Measurements from ENCODE around the gene PIEZO2. TPM values are rescaled to one million over a fixed set of nuclear protein-coding genes. Genes with fewer than 3 reads are reported as not detected.

PIEZO2 gene
- total RNA-seq, 1 experiment from 2014 or later, result 0.57 TPM

- H3K4me3 ChIP-seq (ENCODE audit: low read depth in 2 of 2, low read length in 2 of 2), result no peak overlapping the region
- BruUV-seq (replicated peaks), result no TSS peak
These were observed 27.9 kb downstream of the PIEZO2 start for GRCh38 chr18:11121443-11121849.

DNA sequence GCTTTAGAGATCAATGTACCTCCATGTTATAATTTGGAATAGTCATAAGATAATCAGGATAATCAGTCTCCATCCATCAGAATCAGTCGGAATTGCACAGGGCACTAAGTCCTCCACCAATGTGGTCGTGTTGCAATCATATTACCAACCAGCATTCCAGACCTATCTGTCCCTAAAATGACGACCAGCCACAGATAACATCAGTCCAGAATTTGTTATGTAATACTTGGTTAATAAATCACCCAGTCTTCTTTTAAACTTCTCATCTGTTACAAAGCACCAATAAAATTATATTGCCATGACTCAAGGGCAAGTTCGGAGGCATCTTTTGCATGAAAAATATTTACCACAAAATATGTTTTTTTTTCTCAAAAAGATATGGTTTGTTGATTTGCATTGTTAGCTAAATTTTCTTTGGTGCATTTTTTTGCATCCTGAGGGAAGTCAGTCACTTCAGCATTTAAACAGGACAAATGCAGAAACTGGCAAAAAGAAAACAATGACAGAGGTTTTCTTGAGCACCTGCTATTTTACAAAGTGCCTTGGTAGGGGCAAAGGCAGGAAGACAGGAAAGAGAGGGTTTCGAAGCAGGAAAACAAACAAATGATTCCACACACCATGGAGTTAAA is 29.3 kb downstream of the PIEZO2 start:
- no peak for TF ChIP-seq TCF7L2 (IDR thresholded peaks at IDR 0.05; ENCODE audit: low read depth, low read length)
- ChIA-PET CTCF (no interaction called here), POLR2A (no interaction called here)
- H3K4me1 ChIP-seq (ENCODE audit: control insufficient read depth, insufficient read depth, low read length), result no peaks in the 10 kb centered on the region
- ATAC-seq (no peak), DNase-seq (ENCODE audit: low read depth, low spot score) (no peak)
- intact Hi-C loops (cut with micrococcal nuclease; ENCODE audit: unreplicated experiment), result no loop called here
- no TSS peak for BruUV-seq (replicated peaks)
- H3K27me3 ChIP-seq (ENCODE audit: control insufficient read depth, insufficient read depth, low read length), result no peaks in the 10 kb centered on the region
- no peak overlapping the region for H3K27ac ChIP-seq (ENCODE audit: low read length)
- no peak overlapping the region for H3K4me3 ChIP-seq (ENCODE audit: low read depth in 2 of 2, low read length in 2 of 2)
- in situ Hi-C loops (cut with HindIII; ENCODE audit: low pct_unique_long_range_greater_than_20kb, low sequenced_read_pairs), result no loop called here
- H3K36me3 ChIP-seq (ENCODE audit: control insufficient read depth, insufficient read depth, low read length), result no peaks in the 10 kb centered on the region
- H3K9me3 ChIP-seq (ENCODE audit: control insufficient read depth, insufficient read depth, low read depth, low read length), result no peaks in the 10 kb centered on the region

More at GRCh38 chr18:11121443-11121849, 27.9 kb downstream of the PIEZO2 start:
- H3K4me1 ChIP-seq (ENCODE audit: control insufficient read depth, insufficient read depth, low read length), result no peaks in the 10 kb centered on the region
- CTCF ChIA-PET, result no interaction called here
- no peaks in the 10 kb centered on the region for H3K9me3 ChIP-seq (ENCODE audit: control insufficient read depth, insufficient read depth, low read depth, low read length)
- no peak overlapping the region for H3K27ac ChIP-seq (ENCODE audit: low read length)
- H3K36me3 ChIP-seq (ENCODE audit: control insufficient read depth, insufficient read depth, low read length), result no peaks in the 10 kb centered on the region
- ATAC-seq, result no peak
- intact Hi-C loops (cut with micrococcal nuclease; ENCODE audit: unreplicated experiment), result no loop called here
- TF ChIP-seq TCF7L2 (IDR thresholded peaks at IDR 0.05; ENCODE audit: low read depth, low read length) (no peak), SIN3A (IDR thresholded peaks at IDR 0.05; ENCODE audit: borderline replicate concordance, insufficient read depth, low read depth, low read length) (no peak), REST (IDR thresholded peaks at IDR 0.05; ENCODE audit: insufficient read depth in 1 of 2, low read depth in 2 of 2, low read length in 1 of 2) (no peak), CTCF (IDR thresholded peaks at IDR 0.05) (no peak), POLR2AphosphoS5 (IDR thresholded peaks at IDR 0.05; ENCODE audit: low read depth, low read length) (no peak)
- POLR2A ChIA-PET, result no interaction called here
- no peak for DNase-seq (ENCODE audit: low read depth, low spot score)
- no peaks in the 10 kb centered on the region for H3K27me3 ChIP-seq (ENCODE audit: control insufficient read depth, insufficient read depth, low read length)
- in situ Hi-C loops (cut with HindIII; ENCODE audit: low pct_unique_long_range_greater_than_20kb, low sequenced_read_pairs), result no loop called here

DNA sequence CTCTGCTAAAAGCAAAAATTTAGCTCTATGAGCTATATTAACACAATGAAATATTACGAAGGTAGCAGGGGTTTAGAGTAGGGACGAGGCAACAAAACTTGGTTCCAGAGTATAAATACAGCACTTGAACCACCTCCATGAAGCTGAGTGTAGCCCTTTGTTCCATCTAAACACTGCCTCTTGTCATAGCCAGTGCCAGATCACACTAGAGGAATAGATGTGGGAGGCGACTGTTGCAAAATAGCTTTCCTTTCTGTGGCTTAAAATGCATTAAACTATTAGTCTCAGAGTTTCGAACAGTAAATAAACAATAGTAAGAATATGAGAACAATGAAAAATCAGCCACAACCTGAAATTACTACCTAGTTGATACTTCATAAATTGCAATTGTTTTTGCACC is 29.8 kb downstream of the PIEZO2 start:
- TF ChIP-seq CTCF (IDR thresholded peaks at IDR 0.05), result no peak
- no peak for TF ChIP-seq POLR2AphosphoS5 (IDR thresholded peaks at IDR 0.05; ENCODE audit: low read depth, low read length)
- TF ChIP-seq REST (IDR thresholded peaks at IDR 0.05; ENCODE audit: insufficient read depth in 1 of 2, low read depth in 2 of 2, low read length in 1 of 2), result no peak
- no peak for TF ChIP-seq TCF7L2 (IDR thresholded peaks at IDR 0.05; ENCODE audit: low read depth, low read length)
- no peak for TF ChIP-seq SIN3A (IDR thresholded peaks at IDR 0.05; ENCODE audit: borderline replicate concordance, insufficient read depth, low read depth, low read length)
- no peak overlapping the region for H3K4me3 ChIP-seq (ENCODE audit: low read depth in 2 of 2, low read length in 2 of 2)
- H3K36me3 ChIP-seq (ENCODE audit: control insufficient read depth, insufficient read depth, low read length), result no peaks in the 10 kb centered on the region
- intact Hi-C loops (cut with micrococcal nuclease; ENCODE audit: unreplicated experiment) (no loop called here), in situ Hi-C loops (cut with HindIII; ENCODE audit: low pct_unique_long_range_greater_than_20kb, low sequenced_read_pairs) (no loop called here)
- no peaks in the 10 kb centered on the region for H3K27me3 ChIP-seq (ENCODE audit: control insufficient read depth, insufficient read depth, low read length)
- ATAC-seq (no peak), DNase-seq (ENCODE audit: low read depth, low spot score) (no peak)
- no TSS peak for BruUV-seq (replicated peaks)
- ChIA-PET CTCF (no interaction called here), POLR2A (no interaction called here)
- H3K4me1 ChIP-seq (ENCODE audit: control insufficient read depth, insufficient read depth, low read length), result no peaks in the 10 kb centered on the region
- no peak overlapping the region for H3K27ac ChIP-seq (ENCODE audit: low read length)
- no peaks in the 10 kb centered on the region for H3K9me3 ChIP-seq (ENCODE audit: control insufficient read depth, insufficient read depth, low read depth, low read length)

Data from Panc1 (cell line).